Stimulated activated naive CD4-positive, alpha-beta T cell treated with Interleukin-2 at 50 U/mL for 16 hours (primary cell): Measurements from ENCODE around the gene SERPINB4.

Experiments used
- DNase-seq: peaks from one replicate; lab custom pipeline; 2025; lab: John Stamatoyannopoulos, UW

SERPINB4 gene

DNA sequence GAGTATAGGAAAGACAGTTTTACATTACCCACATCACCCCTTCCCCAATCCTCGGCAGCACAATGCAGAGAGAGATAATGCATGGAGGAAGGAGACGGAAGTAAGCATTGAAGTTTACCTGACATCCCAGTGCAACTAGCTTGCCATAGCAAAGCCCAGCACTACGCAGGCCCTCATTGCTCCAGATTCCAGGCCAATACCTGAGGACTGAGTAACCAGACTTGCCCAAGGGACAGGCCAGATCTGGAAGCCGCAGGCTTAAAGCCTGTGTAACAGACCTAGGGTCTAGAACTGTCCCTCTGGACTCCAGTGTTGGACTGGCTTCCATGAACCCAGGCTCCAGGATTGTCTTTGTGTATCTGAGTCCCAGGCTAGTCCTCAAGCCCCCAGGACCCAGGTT lies 17.6 kb downstream of the SERPINB4 start:
- DNase-seq: no peak

DNA sequence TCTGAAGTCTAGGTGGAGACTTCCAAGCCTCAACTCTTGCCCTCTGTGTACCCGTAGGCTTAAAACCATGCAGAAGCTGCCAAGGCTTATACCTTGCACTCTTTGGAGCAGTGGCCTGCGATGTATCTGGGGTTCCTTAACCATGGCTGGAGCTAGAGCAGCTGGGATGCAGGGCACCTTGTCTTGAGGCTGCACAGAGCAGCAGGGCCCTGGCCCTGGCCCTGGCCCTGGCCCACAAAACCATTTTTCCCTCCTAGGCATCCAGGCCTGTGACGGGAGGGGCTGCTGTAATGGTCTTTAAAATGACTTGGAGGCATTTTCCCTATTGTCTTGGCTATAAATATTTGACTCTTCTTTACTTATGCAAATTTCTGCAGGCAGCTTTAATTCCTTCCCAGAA lies 19.2 kb downstream of the SERPINB4 start:
- no peak for DNase-seq

DNA sequence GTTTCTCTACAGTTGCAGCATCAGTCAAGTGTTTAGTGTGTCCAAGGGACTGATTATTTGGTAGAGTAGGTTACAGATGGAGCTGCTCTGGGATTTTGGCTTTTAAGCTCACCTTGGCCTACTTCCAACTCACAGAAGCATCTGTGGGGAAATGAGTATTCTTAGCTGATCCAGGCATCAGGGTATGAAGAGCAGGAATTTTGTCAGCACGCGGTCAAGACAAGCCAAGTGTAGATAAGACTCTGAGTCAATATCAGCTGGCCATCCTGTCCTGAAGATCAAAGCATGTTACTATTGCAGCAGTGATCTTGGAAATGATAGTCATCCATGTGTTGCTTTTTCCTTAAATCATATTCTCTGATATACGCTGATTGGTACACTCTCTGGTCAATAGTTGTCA lies 24.4 kb downstream of the SERPINB4 start:
- DNase-seq: no peak

DNA sequence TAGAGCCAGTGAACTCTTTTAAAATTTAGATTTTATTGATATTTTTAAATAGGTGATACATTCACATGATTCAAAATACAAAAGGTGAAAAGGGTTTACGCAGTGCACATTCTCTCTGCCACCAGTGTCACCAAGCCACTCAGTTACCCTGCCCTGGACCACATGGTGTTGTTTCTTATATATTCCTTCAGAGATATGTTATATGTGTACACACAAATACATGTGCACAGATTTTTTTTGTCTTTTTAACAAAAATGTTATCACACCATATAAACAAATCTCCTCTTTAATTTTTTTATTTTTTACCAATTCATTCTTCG lies 26.2 kb downstream of the SERPINB4 start:
- DNase-seq: no peak

DNA sequence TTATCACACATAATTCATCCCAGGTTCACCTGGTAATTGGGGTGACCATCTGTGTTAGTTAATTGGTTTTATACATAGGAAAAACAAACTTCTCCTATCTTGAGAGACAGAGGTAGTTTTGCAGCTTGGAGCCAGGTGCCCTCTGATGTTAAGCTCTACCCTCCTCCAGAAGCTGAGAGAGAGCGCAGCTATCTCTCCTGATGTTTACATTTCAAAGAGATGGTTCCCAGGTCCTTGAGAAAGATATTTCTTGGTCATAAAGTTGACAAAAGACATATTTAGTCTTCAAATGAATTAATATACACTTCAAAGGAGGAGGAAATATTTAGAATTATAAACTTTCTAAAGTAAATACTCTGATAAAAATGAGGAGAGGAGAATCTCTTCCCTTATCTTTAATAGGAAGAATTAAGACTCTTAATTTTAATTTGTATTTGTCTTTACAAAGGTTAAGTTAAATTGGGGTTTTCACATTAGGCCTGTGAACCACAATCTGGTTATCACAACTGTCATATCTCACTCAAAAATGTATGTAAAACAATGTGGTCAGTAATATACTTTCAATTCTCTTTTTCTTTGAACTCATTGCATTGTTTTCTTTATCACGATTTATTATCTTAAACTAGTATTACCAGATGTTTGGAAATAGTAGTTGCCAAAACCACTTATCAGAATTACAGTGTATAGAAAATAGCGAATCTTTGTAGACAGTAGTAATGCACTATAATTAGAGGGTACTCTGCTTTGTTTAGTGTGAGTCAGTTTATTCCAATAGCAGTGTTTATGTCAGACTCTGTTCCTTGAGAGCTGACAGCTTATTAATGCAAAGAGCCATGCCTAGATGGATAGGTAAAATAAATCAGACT lies 26.8 kb downstream of the SERPINB4 start:
- no peak for DNase-seq

DNA sequence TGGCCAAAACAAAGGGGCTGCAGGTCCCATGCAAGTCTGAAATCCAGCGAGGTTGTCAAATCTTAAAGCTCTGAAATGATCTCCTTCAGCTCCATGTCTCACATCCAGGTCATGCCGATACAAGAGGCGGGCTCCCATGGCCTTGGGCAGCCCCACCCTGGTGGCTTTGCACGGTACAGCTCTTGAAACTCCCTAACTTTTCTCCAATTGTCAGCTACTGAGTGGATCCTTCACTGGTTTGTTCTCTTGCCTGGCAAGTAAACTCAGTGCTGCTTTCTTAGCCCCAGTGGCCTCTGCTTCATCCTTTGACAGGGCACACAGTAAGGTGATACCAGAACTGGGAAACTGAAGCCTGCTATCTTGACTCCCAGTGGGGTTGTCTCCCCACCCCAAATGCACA lies 30.6 kb downstream of the SERPINB4 start:
- no peak for DNase-seq

DNA sequence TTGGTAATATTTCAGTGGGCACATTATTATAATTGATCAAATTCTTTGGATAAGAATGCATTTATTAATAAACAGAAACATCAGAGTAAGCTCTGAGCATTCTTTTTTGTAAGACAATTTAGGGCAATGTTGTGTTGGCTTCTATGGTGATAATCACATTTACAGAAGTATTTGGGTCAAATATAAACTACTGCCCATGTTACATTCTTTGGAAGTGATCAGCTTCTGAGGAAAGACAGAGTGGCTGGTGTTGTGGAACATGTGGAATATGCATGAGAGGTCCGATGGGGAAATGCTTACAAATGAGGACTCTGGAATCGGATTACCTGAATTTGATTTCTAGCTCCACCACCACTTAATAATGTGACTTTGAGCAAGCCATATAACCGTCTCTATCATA lies 37.5 kb downstream of the SERPINB4 start:
- no peak for DNase-seq

DNA sequence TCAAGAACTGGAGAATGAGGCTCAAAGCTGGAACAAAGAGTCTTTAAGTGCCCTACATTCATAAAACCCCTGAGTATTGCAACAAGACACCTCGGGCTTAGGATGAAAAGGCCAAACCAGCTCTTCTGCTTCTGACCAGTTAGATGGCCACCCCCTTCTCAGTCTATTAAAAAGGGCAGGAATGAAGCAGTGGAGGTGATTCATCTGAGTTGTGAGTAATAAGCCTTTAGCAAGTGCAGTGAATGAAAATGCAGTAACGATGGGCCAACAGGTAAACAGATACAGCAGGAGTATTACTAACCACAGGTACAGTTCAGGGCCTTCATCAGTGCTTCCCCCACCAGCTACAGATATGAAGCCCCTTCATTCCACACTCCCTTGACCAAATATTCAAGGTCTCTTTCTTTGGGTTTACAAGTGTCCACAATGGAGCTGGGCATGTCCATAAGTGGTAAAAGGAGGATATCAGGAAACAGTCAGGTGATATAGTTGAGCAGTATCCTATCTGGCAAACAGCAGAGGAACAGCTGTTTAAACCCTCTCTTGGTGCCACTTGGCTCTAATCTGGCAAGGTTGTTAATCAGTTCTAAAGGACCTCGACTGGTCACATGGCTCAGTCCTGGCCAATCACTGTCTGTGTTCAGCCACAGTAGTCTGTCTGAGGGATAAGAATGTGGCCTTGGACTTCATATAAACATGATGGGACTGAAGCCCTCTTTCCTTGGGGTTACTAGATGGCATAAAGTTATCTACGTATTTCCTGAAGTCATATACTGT lies 39.1 kb downstream of the SERPINB4 start:
- DNase-seq: no peak

DNA sequence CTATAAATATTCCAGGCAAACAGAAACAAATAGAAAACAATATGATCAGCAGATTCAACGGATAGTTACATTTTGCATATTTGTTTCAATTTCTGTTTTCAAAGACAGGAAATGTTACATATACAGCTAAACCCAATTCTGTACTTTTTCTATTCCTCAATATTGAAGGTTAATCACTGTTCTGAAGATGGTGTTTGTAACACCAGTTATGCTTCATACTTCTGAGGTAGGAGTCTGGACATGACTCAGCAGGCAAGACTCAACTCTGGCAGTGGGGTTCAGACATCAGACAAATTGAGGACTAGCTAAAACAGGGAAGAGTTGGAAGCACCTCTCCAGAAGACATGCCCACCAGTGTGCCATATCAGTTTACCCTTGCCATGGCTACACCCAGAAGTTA lies 40.3 kb downstream of the SERPINB4 start:
- DNase-seq: no peak

DNA sequence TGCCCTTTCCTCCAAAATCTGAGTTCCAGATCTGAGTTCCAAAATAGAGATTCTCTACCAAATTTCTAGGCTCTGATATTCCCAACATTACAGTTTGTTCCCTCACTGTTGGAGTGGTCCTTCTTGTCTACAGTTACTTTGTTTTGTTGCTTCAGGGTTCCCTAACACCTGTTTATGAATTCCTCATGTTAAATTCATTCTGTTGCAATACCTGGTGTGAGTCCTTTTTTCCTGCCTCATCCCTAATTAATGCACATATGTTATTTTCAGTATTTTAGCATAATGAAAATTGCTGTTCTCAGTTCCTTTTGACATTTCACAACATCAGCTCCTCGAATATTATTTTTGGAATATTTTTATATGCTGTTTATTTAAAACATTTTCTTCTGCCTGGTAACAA lies 40.7 kb downstream of the SERPINB4 start:
- no peak for DNase-seq

DNA sequence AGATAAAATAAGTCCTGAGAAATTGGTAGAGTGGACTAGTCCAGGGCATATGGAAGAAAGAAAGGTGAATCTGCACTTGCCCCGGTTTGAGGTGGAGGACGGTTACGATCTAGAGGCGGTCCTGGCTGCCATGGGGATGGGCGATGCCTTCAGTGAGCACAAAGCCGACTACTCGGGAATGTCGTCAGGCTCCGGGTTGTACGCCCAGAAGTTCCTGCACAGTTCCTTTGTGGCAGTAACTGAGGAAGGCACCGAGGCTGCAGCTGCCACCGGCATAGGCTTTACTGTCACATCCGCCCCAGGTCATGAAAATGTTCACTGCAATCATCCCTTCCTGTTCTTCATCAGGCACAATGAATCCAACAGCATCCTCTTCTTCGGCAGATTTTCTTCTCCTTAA lies 47.1 kb downstream of the SERPINB4 start:
- DNase-seq: no peak

DNA sequence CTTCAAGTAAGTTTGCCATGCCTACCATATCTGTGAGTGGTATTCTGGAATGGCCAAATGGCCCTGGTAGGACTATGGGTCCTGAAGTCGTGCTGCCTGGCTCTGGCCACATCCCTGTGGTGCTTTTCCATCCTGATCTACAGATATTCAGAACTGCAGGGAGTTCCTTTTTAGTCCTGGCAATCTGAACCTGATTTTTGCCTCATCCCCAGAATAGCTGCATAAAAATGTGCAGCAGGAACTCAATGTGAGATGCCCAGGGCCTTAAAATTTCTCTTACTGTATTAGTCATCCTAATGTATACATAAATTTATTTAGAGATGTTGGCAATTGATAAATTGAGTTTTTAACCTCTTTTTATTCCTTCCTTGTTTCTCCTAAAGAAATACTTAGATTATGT lies 51.6 kb downstream of the SERPINB4 start:
- no peak for DNase-seq

DNA sequence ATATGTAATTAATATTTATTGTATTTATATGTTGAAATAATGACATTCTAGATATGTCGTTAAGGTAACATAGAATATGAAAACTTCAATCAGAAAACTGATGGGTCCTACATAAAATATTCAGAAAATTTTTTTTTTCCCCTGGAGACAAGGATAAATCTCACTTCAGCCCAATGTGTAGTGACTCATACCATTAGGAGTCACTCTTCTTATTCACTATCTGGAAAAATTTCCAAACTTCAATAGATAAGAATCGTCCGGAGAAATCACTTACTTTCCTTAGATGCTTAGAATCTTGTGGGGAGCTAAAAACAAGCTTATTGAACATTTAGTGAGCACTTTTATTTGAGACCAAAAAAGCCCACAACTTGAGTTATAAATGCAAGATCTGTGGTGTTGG lies 52.3 kb downstream of the SERPINB4 start:
- no peak for DNase-seq

DNA sequence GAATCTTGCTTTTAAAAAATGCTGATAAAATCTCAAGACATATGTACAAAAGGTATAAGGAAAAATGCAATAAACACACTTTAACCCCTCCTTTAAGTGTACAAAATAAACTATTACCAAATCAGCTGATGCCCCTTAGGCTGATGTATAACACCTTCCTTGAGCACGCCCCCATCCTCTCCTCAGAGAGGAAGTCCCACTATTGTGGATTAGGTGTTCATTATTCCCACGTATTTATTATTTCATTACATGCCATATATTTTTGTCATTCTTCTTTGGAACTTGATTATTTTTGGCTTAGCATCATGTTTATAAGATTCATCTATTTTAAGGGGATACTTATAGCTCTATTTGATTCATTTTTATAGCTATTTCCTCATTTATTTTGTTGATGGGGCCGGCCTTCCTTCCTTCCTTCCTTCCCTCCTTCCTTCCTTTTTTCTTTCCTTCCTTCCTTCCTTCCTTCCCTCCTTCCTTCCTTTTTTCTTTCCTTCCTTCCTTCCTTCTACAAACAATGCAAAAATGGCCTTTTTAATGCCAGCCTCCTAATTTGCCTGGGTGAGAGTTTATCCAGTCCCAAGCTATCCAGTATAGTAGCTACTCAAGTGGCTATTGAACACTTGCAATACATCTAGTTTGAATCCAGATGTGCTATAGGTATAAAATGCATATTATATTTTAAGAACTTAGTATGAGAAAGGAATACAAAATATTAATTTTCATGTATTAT lies 52.9 kb downstream of the SERPINB4 start:
- no peak for DNase-seq

DNA sequence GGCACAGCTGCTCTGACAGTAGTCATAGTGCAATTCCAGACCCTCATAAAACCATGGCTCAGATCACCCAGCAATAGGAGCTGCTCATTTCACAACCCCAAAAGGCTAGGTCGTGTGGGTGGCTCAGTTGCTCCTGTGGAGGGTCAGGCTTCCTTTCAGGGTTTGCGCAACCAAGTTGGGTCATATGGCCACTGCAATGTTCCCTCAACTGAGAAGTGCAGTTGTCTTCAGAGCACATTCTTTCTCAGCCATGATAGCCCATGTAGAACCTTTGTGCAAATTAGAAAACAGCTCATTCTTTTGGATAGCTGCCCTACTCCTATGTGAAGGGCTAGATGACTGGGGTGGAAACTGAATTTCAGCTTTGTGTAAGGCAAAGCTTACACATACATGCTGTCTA lies 53.7 kb downstream of the SERPINB4 start:
- DNase-seq: no peak

DNA sequence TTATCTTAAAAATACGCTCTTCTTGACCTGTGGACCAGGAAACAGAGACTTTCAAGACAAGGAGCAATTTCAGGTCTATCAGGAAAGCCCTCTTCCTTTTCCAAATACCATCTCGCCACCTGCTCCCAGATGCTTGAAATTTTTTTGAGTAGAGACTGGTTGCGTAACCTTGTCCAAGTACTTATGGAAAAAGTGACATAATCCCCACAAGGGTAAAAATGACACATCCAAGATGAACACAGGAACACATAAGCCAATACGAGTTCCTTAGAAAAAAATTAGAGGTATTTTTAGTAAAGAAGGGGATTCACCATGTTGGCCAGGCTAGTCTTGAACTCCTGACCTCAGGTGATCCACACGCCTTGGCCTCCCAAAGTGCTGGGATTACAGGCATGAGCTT lies 55.1 kb downstream of the SERPINB4 start:
- no peak for DNase-seq
